ENCODE results near the gene PRX.
A peak's percentile ranks its signal among the peaks of the same experiment; 100 is the strongest.
"Not testable (repeated sequence)": the region's sequence is repeated elsewhere in the genome, so short reads cannot be mapped to it uniquely, and the experiment has no call there.

The PRX gene

GRCh38 chr19:40378509-40378908, 34.7 kb downstream of the PRX start:
- no peak for TF ChIP-seq ZNF274 (IDR thresholded peaks at IDR 0.05; ENCODE audit: low read depth, low read length)
- H3K4me3 ChIP-seq (ENCODE audit: low read length) = no peak overlapping the region

DNA sequence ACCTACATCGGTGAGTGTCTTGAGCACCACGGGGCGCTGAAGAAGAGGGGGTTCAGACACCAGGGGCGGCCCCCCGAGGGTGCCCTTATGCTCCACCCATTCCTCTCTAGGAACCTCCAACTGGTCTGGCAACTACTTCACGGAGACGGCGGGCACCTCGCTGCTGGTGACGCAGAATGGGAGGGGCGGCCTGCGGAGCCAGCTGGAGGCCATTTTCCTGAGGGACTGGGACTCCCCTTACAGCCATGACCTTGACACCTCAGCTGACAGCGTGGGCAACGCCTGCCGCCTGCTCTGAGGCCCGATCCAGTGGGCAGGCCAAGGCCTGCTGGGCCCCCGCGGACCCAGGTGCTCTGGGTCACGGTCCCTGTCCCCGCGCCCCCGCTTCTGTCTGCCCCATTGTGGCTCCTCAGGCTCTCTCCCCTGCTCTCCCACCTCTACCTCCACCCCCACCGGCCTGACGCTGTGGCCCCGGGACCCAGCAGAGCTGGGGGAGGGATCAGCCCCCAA, 35.2 kb downstream of the PRX start:
- no peak overlapping the region for H3K4me3 ChIP-seq (ENCODE audit: low read length)
- TF ChIP-seq ZNF274 (IDR thresholded peaks at IDR 0.05; ENCODE audit: low read depth, low read length) = no peak

- no peak overlapping the region for H3K4me3 ChIP-seq (ENCODE audit: low read length)
- no peak for TF ChIP-seq ZNF274 (IDR thresholded peaks at IDR 0.05; ENCODE audit: low read depth, low read length)
These were observed 36.8 kb downstream of the PRX start for GRCh38 chr19:40376286-40376862.

- no peak for TF ChIP-seq ZNF274 (IDR thresholded peaks at IDR 0.05; ENCODE audit: low read depth, low read length)
These were observed 39.1 kb downstream of the PRX start for GRCh38 chr19:40374084-40374483.

GRCh38 chr19:40371802-40372122, 41.4 kb downstream of the PRX start:
- no peak for TF ChIP-seq ZNF274 (IDR thresholded peaks at IDR 0.05; ENCODE audit: low read depth, low read length)
- no peak overlapping the region for H3K4me3 ChIP-seq (ENCODE audit: low read length)

More at GRCh38 chr19:40374084-40374483, 39.1 kb downstream of the PRX start:
- H3K4me3 ChIP-seq (ENCODE audit: low read length) = no peak overlapping the region

GRCh38 chr19:40370997-40371801, 42.0 kb downstream of the PRX start:
- TF ChIP-seq ZNF274 (IDR thresholded peaks at IDR 0.05; ENCODE audit: low read depth, low read length) = no peak
- no peak overlapping the region for H3K4me3 ChIP-seq (ENCODE audit: low read length)

GRCh38 chr19:40370253-40370652, 42.9 kb downstream of the PRX start:
- H3K4me3 ChIP-seq (ENCODE audit: low read length) = not testable (repeated sequence)

GRCh38 chr19:40369797-40370196, 43.4 kb downstream of the PRX start:
- no peak overlapping the region for H3K4me3 ChIP-seq (ENCODE audit: low read length)
- TF ChIP-seq ZNF274 (IDR thresholded peaks at IDR 0.05; ENCODE audit: low read depth, low read length) = no peak

DNA sequence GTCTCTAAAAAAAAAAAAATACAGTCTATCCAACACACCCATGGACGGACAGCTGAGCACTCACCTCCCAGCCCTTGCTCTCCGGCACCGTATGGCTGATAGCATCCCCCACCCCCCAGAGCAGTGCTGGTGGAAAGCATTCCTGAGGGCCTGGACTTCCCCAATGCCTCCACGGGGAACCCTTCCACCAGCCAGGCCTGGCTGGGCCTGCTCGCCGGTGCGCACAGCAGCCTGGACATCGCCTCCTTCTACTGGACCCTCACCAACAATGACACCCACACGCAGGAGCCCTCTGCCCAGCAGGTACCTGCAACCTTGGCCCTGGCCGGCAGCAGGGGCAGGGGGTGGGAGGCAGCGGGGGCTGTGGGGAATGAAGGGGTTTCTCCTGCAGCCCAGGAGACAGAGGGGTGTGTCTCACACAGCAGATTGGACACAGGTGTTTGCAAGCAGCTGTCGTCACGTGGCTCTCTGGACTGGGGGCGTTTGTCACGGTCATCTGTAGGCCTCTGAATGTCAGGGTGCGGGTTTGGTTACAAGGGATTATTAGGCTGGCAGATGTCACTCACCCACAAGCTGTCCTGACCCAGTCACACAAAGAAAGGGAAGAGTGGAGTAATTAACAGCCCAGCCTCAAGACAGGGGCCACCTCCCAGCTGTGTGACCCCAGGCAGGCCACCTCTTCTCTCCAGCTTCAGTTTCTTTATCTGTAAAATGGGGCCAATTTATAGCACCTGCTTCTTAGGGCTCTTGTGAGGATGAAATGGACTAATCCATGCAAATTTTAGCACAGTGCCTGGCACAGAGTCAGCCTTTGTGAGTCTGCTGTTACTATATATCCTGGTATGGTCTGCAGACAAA, 45.4 kb downstream of the PRX start:
- TF ChIP-seq ZNF274 (IDR thresholded peaks at IDR 0.05; ENCODE audit: low read depth, low read length) = no peak

GRCh38 chr19:40366697-40367561, 46.2 kb downstream of the PRX start:
- no peak for TF ChIP-seq ZNF274 (IDR thresholded peaks at IDR 0.05; ENCODE audit: low read depth, low read length)
- H3K4me3 ChIP-seq (ENCODE audit: low read length) = no peak overlapping the region

More for the DNA sequence above, 45.4 kb downstream of the PRX start:
- H3K4me3 ChIP-seq (ENCODE audit: low read length) = no peak overlapping the region

GRCh38 chr19:40365613-40366401, 47.4 kb downstream of the PRX start:
- TF ChIP-seq ZNF274 (IDR thresholded peaks at IDR 0.05; ENCODE audit: low read depth, low read length) = no peak
- H3K4me3 ChIP-seq (ENCODE audit: low read length) = peak overlapping the region; percentile 31

GRCh38 chr19:40365010-40365409, 48.2 kb downstream of the PRX start:
- no peak for TF ChIP-seq ZNF274 (IDR thresholded peaks at IDR 0.05; ENCODE audit: low read depth, low read length)
- H3K4me3 ChIP-seq (ENCODE audit: low read length) = no peak overlapping the region; the same call in 1 of the 2 replicates

DNA sequence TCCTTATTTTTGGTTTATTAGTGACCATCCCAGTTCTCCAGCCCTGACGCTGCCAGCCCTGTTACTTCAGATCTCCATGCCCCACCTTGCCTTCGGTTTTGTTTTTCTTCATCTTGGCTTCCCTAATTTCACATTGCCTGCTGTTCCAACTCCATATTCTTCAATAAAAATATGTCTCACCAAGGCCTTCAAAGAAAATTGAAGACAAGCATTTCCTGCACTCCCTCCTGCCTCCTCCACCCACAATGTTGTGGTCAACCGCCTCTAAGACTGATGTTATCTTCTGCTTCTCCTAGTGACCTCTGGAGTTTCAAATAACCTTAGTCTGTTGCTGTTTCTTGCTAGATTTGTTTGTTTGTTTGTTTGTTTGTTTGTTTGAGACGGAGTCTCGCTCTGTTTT, 50.1 kb downstream of the PRX start:
- no peak for TF ChIP-seq ZNF274 (IDR thresholded peaks at IDR 0.05; ENCODE audit: low read depth, low read length)
- no peak overlapping the region for H3K4me3 ChIP-seq (ENCODE audit: low read length)
